Activated CD4-positive, alpha-beta T cell treated with anti-CD3 and anti-CD28 coated beads for 4 hours (primary cell): Measurements from ENCODE around the gene SMARCE1.

Experiments used
- DNase-seq, 2 donors: peaks; one replicate each; pipeline ENCODE4 v3.0.0-alpha.2; 2020

Gene SMARCE1

GRCh38 chr17:40647624-40648383, at the start of gene SMARCE1:
Gene SMARCE1 (minus strand): TSS chr17:40647818. CDS start chr17:40645802, 2,016 bp downstream.
- DNase-seq = peak; percentile 70 to 72

GRCh38 chr17:40697297-40697696, 49.7 kb upstream of the SMARCE1 start:
- DNase-seq = no peak

GRCh38 chr17:40696651-40697072, 49.0 kb upstream of the SMARCE1 start:
- no peak for DNase-seq

- DNase-seq = no peak
Observed at GRCh38 chr17:40695874-40696472, 48.4 kb upstream of the SMARCE1 start.

GRCh38 chr17:40694584-40694983, 47.0 kb upstream of the SMARCE1 start:
- DNase-seq = no peak

- no peak for DNase-seq
Observed at GRCh38 chr17:40687106-40687505, 39.5 kb upstream of the SMARCE1 start.

- no peak for DNase-seq
Observed at GRCh38 chr17:40686192-40686591, 38.6 kb upstream of the SMARCE1 start.

GRCh38 chr17:40680998-40681397, 33.4 kb upstream of the SMARCE1 start:
- no peak for DNase-seq

GRCh38 chr17:40679523-40679907, 31.9 kb upstream of the SMARCE1 start:
- no peak for DNase-seq

- DNase-seq = no peak
Observed at GRCh38 chr17:40678902-40679522, 31.4 kb upstream of the SMARCE1 start.

- DNase-seq = no peak
Observed at GRCh38 chr17:40675905-40676304, 28.3 kb upstream of the SMARCE1 start.

GRCh38 chr17:40672654-40673053, 25.0 kb upstream of the SMARCE1 start:
- DNase-seq = no peak

- DNase-seq = no peak
Observed at GRCh38 chr17:40671282-40671681, 23.7 kb upstream of the SMARCE1 start.

- no peak for DNase-seq
Observed at GRCh38 chr17:40666331-40666730, 18.7 kb upstream of the SMARCE1 start.

- DNase-seq = no peak
Observed at GRCh38 chr17:40664582-40665333, 17.1 kb upstream of the SMARCE1 start, which contains the start of gene KRT222. Gene KRT222 (minus strand): TSS chr17:40665177. CDS start chr17:40665099, 78 bp downstream.

- no peak for DNase-seq
Observed at GRCh38 chr17:40663252-40663651, 15.6 kb upstream of the SMARCE1 start.

- DNase-seq = no peak
Observed at GRCh38 chr17:40659911-40660310, 12.3 kb upstream of the SMARCE1 start.

- DNase-seq = no peak
Observed at GRCh38 chr17:40658396-40658795, 10.8 kb upstream of the SMARCE1 start.

- DNase-seq = no peak
Observed at GRCh38 chr17:40651939-40652338, 4.3 kb upstream of the SMARCE1 start.

GRCh38 chr17:40648384-40648968, 858 bp upstream of the SMARCE1 start:
- no peak for DNase-seq

- no peak for DNase-seq
Observed at GRCh38 chr17:40646791-40647623, 611 bp downstream of the SMARCE1 start.

- no peak for DNase-seq
Observed at GRCh38 chr17:40645943-40646342, 1.7 kb downstream of the SMARCE1 start.
